HFF-Myc (cell line): Measurements from ENCODE around the gene ZNF526.
"Not testable (repeated sequence)": the region's sequence is repeated elsewhere in the genome, so short reads cannot be mapped to it uniquely, and the experiment has no call there.

Source experiments
- DNase-seq: peaks from one replicate; pipeline ENCODE4 v3.0.0-alpha.2; 2011; ENCODE audit warnings: low read depth; ENCODE audit errors: extremely low read depth
- H3K4me3 ChIP-seq: replicated peaks from 2 replicates; pipeline ENCODE4 v1.5.1; 2011; ENCODE audit warnings: low read depth, mild to moderate bottlenecking, control low read depth, low read length
- TF ChIP-seq, protein P1 (sequence below): IDR thresholded peaks from 2 replicates; pipeline ENCODE4 v1.5.1; 2012; ENCODE audit warnings: mild to moderate bottlenecking, low read depth, low read length, control low read depth; ENCODE audit errors: missing control alignments

ZNF526 gene

DNA sequence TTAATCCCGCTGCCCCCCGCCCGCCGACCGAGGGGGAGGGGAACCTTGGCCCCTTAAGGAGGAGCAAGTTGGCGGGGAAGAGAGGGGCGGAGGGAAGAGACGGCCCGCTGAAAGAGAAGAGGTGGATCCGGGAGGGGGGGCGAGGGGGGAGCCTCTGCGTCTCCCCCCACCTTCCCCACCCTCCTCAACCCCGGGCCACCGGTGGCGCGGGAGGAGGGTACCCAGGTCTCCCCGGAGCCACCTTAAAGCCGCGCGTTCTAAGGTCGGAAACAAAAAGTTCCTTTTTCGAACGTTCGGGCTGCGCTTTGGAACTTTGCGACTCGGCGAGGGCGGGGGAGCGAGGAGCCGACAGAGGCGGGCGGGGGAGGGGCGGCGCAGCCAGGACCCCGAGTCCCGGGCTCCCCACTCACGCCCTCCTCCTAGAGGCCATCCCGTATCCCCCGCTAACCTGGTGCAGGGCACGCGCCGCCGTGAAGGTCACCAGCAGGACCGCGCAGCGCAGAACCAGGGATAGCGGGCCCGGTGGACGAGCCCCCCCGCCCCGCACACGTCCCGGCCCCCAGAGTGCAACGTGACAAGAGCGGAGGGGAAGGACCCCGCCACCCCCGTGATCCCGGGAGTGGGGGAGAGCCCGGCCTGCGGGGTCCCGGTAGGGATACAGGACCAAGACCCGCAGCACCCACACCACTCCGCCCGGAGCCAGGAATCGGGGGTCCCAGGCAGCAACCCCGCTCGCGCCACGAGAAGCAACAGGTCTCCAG is 34.2 kb downstream of the ZNF526 start:
- DNase-seq, result no peak
- H3K4me3 ChIP-seq, result peak overlapping the region; percentile 93

DNA sequence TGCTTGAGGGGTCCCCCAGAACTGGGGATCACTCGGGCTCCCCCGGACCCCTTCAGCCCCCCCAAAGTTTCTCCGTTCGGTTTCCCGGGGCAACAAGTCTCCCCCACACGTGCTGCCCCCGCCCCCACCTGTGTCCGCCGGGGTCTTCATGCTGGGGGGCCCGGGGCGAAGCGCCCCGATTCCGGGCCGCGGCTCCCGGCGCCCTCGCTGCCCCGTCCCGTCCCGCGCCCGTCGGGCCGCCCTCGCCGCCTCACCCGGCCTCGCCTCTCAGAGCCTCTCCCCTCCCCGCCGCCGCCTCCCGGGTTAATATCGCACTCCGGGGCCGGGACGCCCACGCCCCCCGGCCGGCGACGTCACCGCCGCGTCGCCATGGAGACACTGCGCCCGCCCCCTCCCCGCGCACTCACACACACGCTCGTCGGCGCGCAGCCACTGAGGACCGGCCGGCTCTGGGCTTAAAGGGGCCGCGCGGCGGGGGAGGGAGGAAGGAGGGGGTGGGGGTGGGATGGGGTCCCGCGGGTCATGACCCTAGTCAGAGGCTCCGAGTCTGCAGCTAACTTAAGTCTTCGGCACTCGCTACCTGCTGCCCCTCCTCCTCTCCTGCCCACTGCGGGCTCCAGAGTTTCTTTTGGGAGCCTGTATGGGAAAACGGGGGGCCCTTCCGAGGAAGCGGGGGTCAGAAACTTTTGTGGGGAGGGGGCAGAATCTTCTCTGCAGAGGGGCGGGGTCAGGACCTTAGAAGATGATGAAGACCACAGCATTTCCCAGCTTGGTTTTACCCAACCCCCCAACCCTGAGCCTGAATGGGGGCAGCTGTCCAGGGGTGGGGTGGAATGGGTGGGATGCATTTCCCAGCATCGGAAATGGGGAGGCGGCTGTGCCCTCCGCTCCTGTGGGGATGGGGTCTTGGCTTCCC is 35.0 kb downstream of the ZNF526 start, which contains the start of gene ERF:
ERF (minus strand) TSS at position 279 of the 916 bp plus-strand sequence; CDS start at position 150, 129 bp downstream.
- DNase-seq, result no peak
- peak within 1 kb of the TSS; percentile 93 for H3K4me3 ChIP-seq

More for the DNA sequence above, 34.2 kb downstream of the ZNF526 start:
- TF ChIP-seq, protein P1, sequence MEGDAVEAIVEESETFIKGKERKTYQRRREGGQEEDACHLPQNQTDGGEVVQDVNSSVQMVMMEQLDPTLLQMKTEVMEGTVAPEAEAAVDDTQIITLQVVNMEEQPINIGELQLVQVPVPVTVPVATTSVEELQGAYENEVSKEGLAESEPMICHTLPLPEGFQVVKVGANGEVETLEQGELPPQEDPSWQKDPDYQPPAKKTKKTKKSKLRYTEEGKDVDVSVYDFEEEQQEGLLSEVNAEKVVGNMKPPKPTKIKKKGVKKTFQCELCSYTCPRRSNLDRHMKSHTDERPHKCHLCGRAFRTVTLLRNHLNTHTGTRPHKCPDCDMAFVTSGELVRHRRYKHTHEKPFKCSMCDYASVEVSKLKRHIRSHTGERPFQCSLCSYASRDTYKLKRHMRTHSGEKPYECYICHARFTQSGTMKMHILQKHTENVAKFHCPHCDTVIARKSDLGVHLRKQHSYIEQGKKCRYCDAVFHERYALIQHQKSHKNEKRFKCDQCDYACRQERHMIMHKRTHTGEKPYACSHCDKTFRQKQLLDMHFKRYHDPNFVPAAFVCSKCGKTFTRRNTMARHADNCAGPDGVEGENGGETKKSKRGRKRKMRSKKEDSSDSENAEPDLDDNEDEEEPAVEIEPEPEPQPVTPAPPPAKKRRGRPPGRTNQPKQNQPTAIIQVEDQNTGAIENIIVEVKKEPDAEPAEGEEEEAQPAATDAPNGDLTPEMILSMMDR, result no peak

DNA sequence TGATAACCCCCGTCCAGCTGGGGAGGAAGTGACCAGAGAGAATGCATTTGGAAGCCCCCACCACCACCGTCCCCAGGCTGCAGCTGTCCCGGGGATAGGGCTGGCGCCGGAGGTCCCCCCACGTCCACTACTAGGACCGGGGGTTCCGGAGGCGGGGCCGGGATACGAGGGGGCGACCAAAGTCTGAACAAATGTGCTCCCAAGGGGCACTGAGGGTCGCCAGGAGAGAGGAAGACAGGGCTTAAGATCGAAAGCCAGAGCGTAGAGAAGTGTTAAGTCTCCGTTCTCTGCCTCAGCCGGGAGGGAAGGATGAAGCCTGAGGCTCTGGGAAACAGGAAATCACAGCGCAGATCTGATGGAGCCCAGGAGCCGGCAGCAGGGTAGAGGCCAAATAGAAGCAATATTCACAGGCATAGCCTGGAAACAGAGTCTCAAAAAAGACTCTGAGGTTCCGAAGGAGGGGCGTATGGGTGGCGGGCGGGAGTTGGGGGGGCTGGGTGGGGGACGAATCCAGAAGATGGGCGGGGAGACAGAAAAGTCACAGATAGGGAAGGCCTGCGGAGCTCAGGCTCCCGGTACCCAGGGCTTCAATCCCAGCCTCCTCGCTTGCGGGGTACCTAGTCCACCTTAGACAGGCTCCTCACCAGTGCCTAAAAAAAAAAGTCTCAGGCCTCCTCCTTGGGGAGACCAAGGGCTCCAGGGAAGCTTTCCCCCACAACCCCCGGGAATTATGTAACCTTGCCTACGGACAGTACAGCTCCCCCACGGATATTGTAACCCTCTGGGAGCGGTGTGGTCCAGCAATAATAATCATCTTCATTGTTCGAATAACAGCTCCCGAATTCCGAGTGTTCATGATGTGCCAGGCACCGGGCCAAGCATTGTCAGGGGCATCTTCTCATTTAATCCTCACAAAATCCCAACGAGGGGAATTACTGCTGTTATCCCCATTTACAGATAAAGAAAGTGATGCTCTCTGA is 35.9 kb downstream of the ZNF526 start:
- peak overlapping the region; percentile 93 for H3K4me3 ChIP-seq
- no peak for DNase-seq
- TF ChIP-seq, protein P1, result no peak

More for the DNA sequence above, 35.0 kb downstream of the ZNF526 start, which contains the start of gene ERF:
- TF ChIP-seq, protein P1, result no peak

DNA sequence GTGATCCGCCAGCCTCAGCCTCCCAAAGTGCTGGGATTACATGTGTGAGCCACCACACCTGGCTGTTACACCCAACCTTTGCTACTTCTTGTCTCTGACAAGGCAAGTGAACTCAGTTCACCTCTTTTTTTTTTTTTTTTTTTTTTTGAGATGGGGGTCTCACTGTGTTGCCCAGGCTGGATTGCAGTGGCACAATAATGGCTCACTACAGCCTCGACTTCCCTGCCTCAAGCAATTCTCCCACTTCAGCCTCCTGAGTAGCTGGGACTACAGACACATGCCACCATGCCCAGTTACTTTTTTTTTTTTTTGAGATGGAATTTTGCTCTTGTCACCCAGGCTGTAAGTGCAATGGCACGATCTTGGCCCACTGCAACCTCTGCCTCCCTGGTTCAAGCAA is 37.7 kb downstream of the ZNF526 start:
- not testable (repeated sequence) for DNase-seq, H3K4me3 ChIP-seq

DNA sequence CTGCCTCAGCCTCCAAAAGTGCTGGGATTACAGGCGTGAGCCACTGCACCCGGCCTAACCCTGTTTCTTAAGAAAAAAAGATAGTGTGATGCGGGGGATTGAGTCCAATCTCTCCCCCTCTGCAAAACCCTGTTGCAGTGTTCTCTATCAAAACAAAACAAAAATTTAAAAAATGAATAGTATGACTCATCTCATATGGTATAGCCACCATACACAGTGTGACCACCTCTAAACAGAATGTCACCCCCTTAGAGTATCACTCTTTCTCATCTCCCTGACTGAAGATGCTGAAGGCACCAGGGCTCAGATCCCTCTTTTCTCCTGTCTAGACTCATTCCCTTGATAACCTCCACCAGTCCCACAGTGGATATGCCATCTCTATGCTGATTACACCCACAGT is 41.7 kb downstream of the ZNF526 start:
- no peak overlapping the region for H3K4me3 ChIP-seq
- DNase-seq, result no peak
- TF ChIP-seq, protein P1, result no peak

DNA sequence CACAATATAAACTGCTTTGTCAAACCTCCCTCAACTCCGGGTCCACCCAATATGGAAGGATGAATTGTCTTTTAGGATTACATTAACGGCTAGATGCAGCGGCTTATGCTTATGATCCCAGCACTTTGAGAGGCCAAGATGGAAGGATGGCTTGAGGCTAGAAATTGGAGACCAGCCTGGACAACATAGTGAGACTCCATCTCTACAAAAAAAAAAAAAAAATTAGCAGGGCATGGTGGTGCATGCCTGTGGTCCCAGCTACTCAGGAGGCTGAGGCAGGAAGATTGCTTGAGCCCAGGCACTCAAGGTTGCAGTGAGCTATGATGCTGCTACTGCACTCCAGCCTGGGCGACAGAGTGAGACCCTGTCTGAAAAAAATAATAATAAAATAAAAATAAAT is 46.0 kb downstream of the ZNF526 start:
- DNase-seq, H3K4me3 ChIP-seq: not testable (repeated sequence)

DNA sequence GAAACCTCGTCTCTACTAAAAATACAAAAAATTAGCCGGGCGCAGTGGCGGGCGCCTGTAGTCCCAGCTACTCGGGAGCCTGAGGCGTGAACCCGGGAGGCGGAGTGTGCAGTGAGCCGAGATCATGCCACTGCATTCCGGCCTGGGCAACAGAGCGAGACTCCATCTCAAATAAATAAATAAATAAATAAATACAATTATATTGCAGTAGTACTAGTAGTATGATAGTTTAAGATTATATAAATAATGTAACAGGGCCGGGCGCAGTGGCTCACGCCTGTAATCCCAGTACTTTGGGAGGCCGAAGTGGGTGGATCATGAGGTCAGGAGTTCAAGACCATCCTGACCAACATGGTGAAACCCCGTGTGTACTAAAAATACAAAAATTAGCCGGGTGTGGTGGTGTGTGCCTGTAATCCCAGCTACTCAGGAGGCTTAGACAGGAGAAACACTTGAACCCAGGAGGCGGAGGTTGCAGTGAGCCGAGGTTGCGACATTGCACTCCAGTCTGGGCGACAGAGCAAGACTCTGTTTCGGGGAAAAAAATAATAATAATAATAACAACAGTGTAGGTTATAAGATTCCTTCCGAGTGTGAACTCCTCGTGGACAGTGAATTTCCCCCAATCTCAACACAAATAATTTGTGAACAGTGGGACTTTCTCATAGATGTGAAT is 47.0 kb downstream of the ZNF526 start:
- DNase-seq, H3K4me3 ChIP-seq: not testable (repeated sequence)
